Measurements from ENCODE around the gene ASAP3. TPM values are rescaled to one million over a fixed set of nuclear protein-coding genes. Genes with fewer than 3 reads are reported as not detected.

Gene ASAP3
- total and polyA plus RNA-seq, 2 of the 13 experiments (the other 11 are each of a cell fraction or from before 2014, with no cell fraction given), result 32.6 to 37.0 TPM

DNA sequence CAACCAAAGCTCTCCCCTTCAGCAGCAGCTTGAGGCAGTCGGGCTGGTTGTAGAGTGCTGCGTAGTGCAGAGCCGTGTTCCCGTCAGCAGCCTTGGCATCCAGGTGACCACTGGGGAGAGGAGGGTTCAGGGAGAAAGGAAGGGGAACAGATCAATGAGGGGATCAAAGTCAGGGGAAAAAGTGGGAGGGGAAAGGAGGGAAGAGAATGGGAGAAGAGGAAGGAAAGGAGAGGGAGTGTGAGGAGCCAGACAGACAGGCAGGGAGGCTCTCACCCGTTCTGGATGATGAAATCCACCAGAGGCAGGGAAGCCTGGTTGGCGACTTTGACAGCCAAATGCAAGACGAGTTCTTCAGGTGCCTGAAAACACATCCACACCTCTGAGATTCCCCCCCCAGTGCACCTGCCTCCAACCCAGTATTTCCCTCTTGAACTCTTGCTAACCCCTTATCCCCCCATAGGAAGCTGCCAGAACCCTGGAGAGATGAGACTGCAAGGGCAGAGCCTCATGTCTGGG is 49.7 kb downstream of the ASAP3 start:
- H3K36me3 ChIP-seq (replicated peaks in 1 of 2; ENCODE audit: control insufficient read depth in 1 of 2, insufficient read depth in 2 of 2, low read length in 2 of 2), result peaks cover 27 to 67% of the 10 kb centered on the region in 2 experiments
- H2AFZ ChIP-seq (ENCODE audit: low read length), result no peak overlapping the region
- H4K20me1 ChIP-seq (ENCODE audit: insufficient read depth, low read length), result no peaks in the 10 kb centered on the region
- H3K4me1 ChIP-seq (ENCODE audit: insufficient read depth, low read length), result no peaks in the 10 kb centered on the region
- no peak for TF ChIP-seq MYNN (CRISPR knock-in tag; IDR thresholded peaks at IDR 0.05; ENCODE audit: low read depth)
- TF ChIP-seq ZNF468 (CRISPR knock-in tag; IDR thresholded peaks at IDR 0.05), result no peak
- no peak for TF ChIP-seq ZNF878 (CRISPR knock-in tag; IDR thresholded peaks at IDR 0.05)
- TF ChIP-seq KDM6A (CRISPR knock-in tag; IDR thresholded peaks at IDR 0.05; ENCODE audit: low read depth), result no peak
- TF ChIP-seq, protein P1, sequence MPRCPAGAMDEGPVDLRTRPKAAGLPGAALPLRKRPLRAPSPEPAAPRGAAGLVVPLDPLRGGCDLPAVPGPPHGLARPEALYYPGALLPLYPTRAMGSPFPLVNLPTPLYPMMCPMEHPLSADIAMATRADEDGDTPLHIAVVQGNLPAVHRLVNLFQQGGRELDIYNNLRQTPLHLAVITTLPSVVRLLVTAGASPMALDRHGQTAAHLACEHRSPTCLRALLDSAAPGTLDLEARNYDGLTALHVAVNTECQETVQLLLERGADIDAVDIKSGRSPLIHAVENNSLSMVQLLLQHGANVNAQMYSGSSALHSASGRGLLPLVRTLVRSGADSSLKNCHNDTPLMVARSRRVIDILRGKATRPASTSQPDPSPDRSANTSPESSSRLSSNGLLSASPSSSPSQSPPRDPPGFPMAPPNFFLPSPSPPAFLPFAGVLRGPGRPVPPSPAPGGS (CRISPR knock-in tag; IDR thresholded peaks at IDR 0.05), result no peak
- no peak for TF ChIP-seq SMAD9 (CRISPR knock-in tag; IDR thresholded peaks at IDR 0.05)
- TF ChIP-seq ZNF556 (CRISPR knock-in tag; IDR thresholded peaks at IDR 0.05; ENCODE audit: borderline replicate concordance), result no peak
- no peak for TF ChIP-seq ZMYM2 (CRISPR knock-in tag; IDR thresholded peaks at IDR 0.05)
- TF ChIP-seq ARNTL (CRISPR knock-in tag; IDR thresholded peaks at IDR 0.05), result no peak
- no peak for TF ChIP-seq ZNF563 (CRISPR knock-in tag; IDR thresholded peaks at IDR 0.05)
- no peak for TF ChIP-seq PLRG1 (conservative IDR thresholded peaks at IDR 0.05)
- TF ChIP-seq YEATS4 (CRISPR knock-in tag; IDR thresholded peaks at IDR 0.05; ENCODE audit: borderline replicate concordance), result no peak
- no peak for TF ChIP-seq SP2 (CRISPR knock-in tag; IDR thresholded peaks at IDR 0.05)
- TF ChIP-seq ZNF180 (CRISPR knock-in tag; IDR thresholded peaks at IDR 0.05; ENCODE audit: borderline replicate concordance, low read depth), result no peak
- TF ChIP-seq ELF1 (CRISPR knock-in tag; IDR thresholded peaks at IDR 0.05), result no peak
- no peak for FAIRE-seq
- intact Hi-C loops (cut with micrococcal nuclease; ENCODE audit: unreplicated experiment), result no loop called here
- ChIA-PET POLR2A (no interaction called here), CTCF (ENCODE audit: low intra/inter-chr PET ratio, low total read pairs) (no interaction called here)
- no peaks in the 10 kb centered on the region for H3K9me3 ChIP-seq (ENCODE audit: low read length)
- H3K9ac ChIP-seq (ENCODE audit: insufficient read depth, low read depth, low read length), result no peak overlapping the region
- no peak for ATAC-seq
- no peaks in the 10 kb centered on the region for H3K79me2 ChIP-seq (ENCODE audit: insufficient read depth, low read length)
- 92% methylated on average over 7 of the region's 7 CpGs for WGBS (ENCODE audit: low lambda C conversion rate)
- no peaks in the 10 kb centered on the region for H3K27me3 ChIP-seq (ENCODE audit: control insufficient read depth in 1 of 2, insufficient read depth in 2 of 2, low read length in 2 of 2)
- in situ Hi-C loops (cut with HindIII; ENCODE audit: extremely low pct_ligation_motif_present, low pct_unique_long_range_greater_than_20kb), result no loop called here
- no TSS peak for BruUV-seq (replicated peaks)
- no peak overlapping the region for H3K27ac ChIP-seq (ENCODE audit: extremely low read length, insufficient read depth, low read length)
- H3K4me3 ChIP-seq (replicated peaks in 1 of 3; ENCODE audit: insufficient read depth in 1 of 3, low read depth in 2 of 3, low read length in 3 of 3), result no peak overlapping the region
- no peak for DNase-seq (ENCODE audit: low spot score)
- no peak overlapping the region for H3K4me2 ChIP-seq (ENCODE audit: low read depth, low read length)

All from HepG2 (cell line).